Measurements from ENCODE around the gene ATP10D.

GRCh38 chr4:47543331-47543730 is 58.3 kb downstream of the ATP10D start:
- TF ChIP-seq CTCF (IDR thresholded peaks at IDR 0.05) (no peak), POLR2A (IDR thresholded peaks at IDR 0.05) (no peak)

Data from lower leg skin (tissue), 3 donors.